HG02623 (cell line): ENCODE results near the gene DEF6.

Source experiments
- ATAC-seq: cut with Tn5 transposase; IDR thresholded peaks from one replicate; pipeline ENCODE4 v1.9.1; 2021; ENCODE audit warnings: moderate library complexity; ENCODE audit not compliant: unreplicated experiment

The DEF6 gene

GRCh38 chr6:35370124-35370741, 72.6 kb downstream of the DEF6 start:
- no peak for ATAC-seq

- ATAC-seq: no peak
These were observed 73.3 kb downstream of the DEF6 start for GRCh38 chr6:35370785-35371493.
